Karpas-422 (cell line): Measurements from ENCODE around the gene PI4KA. TPM values are rescaled to one million over a fixed set of nuclear protein-coding genes. Genes with fewer than 3 reads are reported as not detected.
"Not testable (repeated sequence)": the region's sequence is repeated elsewhere in the genome, so short reads cannot be mapped to it uniquely, and the experiment has no call there.

ENCODE experiments used
- DNase-seq: peaks from one replicate; pipeline ENCODE4 v3.0.0-alpha.2; 2015
- H2AFZ ChIP-seq: fragments of 200-600 bp; sonication (generic); 2 replicates; pipeline ENCODE4 v1.6.1; 2014; ENCODE audit warnings: antibody characterized with exemption, low read length, mixed read lengths
- H3K27ac ChIP-seq: fragments of 200-600 bp; sonication (generic); 2 replicates; pipeline ENCODE4 v1.5.1; 2014; ENCODE audit warnings: mild to moderate bottlenecking, low read length, moderate library complexity
- H3K27me3 ChIP-seq: fragments of 200-600 bp; sonication (generic); 2 replicates; pipeline ENCODE4 v1.6.1; 2014; ENCODE audit warnings: low read length, mixed read lengths
- H3K36me3 ChIP-seq: fragments of 200-600 bp; sonication (generic); 2 replicates; pipeline ENCODE4 v1.6.1; 2014; ENCODE audit warnings: low read length, mixed read lengths; ENCODE audit not compliant: insufficient read depth
- H3K4me1 ChIP-seq: fragments of 200-600 bp; sonication (generic); 2 replicates; pipeline ENCODE4 v1.6.1; 2014; ENCODE audit warnings: mild to moderate bottlenecking, low read length, mixed read lengths
- H3K4me2 ChIP-seq: fragments of 200-600 bp; sonication (generic); 2 replicates; pipeline ENCODE4 v1.6.1; 2014; ENCODE audit warnings: low read length, low read depth, mild to moderate bottlenecking; ENCODE audit not compliant: poor library complexity, severe bottlenecking
- H3K4me3 ChIP-seq: fragments of 200-600 bp; sonication (generic); 2 replicates; pipeline ENCODE4 v1.5.1; 2014; ENCODE audit warnings: mild to moderate bottlenecking, antibody characterized with exemption, low read length, mixed read lengths
- H3K79me2 ChIP-seq: fragments of 200-600 bp; sonication (generic); 2 replicates; pipeline ENCODE4 v1.6.1; 2014; ENCODE audit warnings: mild to moderate bottlenecking, low read length, mixed read lengths
- H3K9ac ChIP-seq: fragments of 200-600 bp; sonication (generic); 2 replicates; pipeline ENCODE4 v1.6.0; 2014; ENCODE audit warnings: low read length
- H3K9me2 ChIP-seq: fragments of 200-600 bp; sonication (generic), shearing (Covaris generic); replicated peaks from 2 replicates; pipeline ENCODE4 v1.6.0; 2014; ENCODE audit warnings: mild to moderate bottlenecking, low read length, moderate library complexity; ENCODE audit not compliant: insufficient read depth
- H3K9me3 ChIP-seq: fragments of 300-700, 200-600 bp; sonication (generic); 2 replicates; pipeline ENCODE4 v1.6.1; 2014; ENCODE audit warnings: low read length, mixed read lengths
- H4K20me1 ChIP-seq: fragments of 200-600 bp; sonication (generic); 2 replicates; pipeline ENCODE4 v1.6.1; 2014; ENCODE audit warnings: mild to moderate bottlenecking, antibody characterized with exemption, low read length, low read depth; ENCODE audit not compliant: insufficient read depth
- total RNA-seq: library from RNA; depleted of rRNA; stranded (reverse); fragments of >200 nt; shearing (Covaris generic); gene quantifications from 2 replicates; pipeline ENCODE4 v1.2.3, GENCODE V29; 2014; ENCODE audit warnings: low replicate concordance

The PI4KA gene
- total RNA-seq, 1 experiment from 2014 or later = 80.7 TPM

DNA sequence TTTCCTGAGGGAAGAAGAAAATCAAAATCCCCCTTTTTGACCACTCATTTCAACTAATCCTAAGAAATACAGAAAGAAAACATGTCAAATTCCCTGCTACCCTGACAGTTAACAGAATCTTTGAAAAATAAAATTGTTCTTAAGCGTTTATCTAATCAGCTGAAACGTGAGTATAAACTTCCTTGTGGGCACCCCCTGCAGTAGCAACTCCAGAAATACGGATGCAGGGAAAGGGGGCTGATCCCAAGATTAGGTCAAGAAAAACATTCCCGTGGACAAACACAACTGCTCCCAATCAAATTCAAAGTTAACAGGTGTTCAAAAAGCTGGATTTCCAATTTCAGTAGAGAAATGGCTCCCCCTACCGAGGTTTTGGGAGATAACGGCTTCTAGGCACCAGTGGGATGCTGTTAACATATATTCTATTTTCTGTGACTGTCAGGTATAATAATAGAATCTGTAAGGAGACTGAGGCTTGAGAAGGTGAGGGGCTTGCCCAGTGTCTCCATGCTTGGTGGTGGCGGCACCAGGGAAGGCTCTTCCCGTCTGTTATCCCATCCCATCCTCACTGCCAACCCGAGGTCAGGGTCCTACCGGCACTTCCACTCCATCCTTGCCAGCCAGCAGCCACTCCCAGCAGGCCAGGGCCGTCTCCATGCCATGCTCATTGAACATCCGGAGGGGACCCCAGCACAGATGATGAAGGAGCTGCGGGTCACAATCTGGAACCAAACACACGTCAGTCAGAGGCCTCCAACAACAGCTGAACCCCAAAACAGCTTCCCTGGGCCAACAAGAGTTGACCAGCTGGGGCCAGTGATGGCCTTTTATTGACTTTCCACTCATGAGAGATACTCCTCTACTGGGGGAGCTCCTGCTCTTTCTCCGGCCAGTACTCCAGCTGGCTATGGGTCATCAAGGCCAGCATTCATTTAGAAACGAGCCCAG, 116.7 kb downstream of the PI4KA start:
- H3K4me2 ChIP-seq = no peak overlapping the region
- peak; percentile 79 for DNase-seq
- peaks cover 20% of the 10 kb centered on the region for H3K36me3 ChIP-seq
- no peak overlapping the region for H2AFZ ChIP-seq
- no peak overlapping the region for H3K4me3 ChIP-seq
- H3K27me3 ChIP-seq = no peaks in the 10 kb centered on the region
- H3K4me1 ChIP-seq = no peaks in the 10 kb centered on the region
- no peaks in the 10 kb centered on the region for H3K79me2 ChIP-seq
- no peak overlapping the region for H3K27ac ChIP-seq
- no peaks in the 10 kb centered on the region for H3K9me3 ChIP-seq
- no peak overlapping the region for H3K9ac ChIP-seq
- H3K9me2 ChIP-seq = no peaks in the 10 kb centered on the region
- no peaks in the 10 kb centered on the region for H4K20me1 ChIP-seq

DNA sequence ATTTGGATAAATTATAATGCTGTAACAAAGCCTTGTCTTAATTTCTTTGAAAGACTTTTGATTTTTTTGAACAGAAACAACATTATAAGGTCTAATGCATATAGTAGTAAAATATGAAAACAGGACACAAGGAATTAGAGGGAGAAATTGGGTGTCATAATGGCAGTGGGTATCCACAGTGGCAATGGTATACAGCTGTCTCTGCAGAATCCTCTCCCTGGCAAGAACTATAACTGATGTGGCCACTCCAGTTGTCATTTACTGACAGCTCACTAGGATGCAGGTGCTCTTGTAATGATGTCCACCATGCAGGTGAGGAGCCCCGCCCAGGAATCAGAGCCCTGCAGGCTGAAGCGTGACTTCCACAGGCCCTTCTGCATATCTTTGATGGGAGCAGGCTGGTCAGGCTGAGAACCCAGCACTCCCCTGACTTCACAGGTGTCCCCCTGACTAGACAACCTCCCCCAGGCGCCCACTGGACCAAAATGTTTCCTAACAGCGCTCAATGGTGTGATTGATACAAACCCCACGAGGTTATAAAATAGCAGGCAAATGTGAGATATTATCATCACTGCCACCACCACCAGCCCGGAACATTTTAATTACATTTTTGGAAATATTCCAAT, 117.5 kb downstream of the PI4KA start:
- H3K4me2 ChIP-seq = no peak overlapping the region
- no peaks in the 10 kb centered on the region for H3K27me3 ChIP-seq
- no peak overlapping the region for H2AFZ ChIP-seq
- H3K36me3 ChIP-seq = peaks cover 20% of the 10 kb centered on the region
- H4K20me1 ChIP-seq = no peaks in the 10 kb centered on the region
- no peak overlapping the region for H3K4me3 ChIP-seq
- no peak overlapping the region for H3K27ac ChIP-seq
- H3K9ac ChIP-seq = no peak overlapping the region
- no peak for DNase-seq
- no peaks in the 10 kb centered on the region for H3K4me1 ChIP-seq
- H3K9me2 ChIP-seq = no peaks in the 10 kb centered on the region
- no peaks in the 10 kb centered on the region for H3K9me3 ChIP-seq
- no peaks in the 10 kb centered on the region for H3K79me2 ChIP-seq

DNA sequence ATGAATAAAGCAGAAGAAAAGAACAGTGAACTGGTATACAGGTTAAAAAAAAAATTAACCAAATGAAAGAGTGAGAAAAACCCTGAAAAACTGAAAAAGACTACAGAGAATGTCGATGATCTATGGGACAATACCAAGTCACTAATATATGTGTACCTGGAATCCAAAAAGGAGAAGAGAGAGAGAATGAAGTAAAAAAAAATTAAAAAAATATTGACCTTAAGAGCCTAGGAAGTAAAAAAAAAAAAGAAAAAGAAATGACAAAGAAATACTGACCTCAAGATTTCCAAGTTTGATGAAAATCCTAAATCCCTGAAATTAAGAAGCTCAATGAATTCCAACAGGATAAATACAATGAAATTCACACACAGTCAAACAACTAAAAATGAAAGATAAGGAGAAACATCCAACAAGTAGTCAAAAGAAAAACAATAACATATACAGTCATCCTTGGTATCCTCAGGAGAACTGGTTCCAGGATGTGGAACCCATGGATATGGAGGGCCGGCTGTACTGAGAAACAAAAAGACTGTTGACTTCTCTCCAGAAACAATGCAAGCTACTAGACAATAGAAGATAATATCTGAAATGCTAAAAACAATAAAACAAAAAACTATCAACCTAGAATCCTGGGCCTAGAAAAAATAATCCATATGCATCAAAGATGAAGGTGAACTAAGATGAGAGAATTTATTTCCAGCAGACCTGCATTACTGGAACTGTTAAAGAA, 118.2 kb downstream of the PI4KA start:
- no peaks in the 10 kb centered on the region for H3K9me3 ChIP-seq
- no peaks in the 10 kb centered on the region for H3K9me2 ChIP-seq

DNA sequence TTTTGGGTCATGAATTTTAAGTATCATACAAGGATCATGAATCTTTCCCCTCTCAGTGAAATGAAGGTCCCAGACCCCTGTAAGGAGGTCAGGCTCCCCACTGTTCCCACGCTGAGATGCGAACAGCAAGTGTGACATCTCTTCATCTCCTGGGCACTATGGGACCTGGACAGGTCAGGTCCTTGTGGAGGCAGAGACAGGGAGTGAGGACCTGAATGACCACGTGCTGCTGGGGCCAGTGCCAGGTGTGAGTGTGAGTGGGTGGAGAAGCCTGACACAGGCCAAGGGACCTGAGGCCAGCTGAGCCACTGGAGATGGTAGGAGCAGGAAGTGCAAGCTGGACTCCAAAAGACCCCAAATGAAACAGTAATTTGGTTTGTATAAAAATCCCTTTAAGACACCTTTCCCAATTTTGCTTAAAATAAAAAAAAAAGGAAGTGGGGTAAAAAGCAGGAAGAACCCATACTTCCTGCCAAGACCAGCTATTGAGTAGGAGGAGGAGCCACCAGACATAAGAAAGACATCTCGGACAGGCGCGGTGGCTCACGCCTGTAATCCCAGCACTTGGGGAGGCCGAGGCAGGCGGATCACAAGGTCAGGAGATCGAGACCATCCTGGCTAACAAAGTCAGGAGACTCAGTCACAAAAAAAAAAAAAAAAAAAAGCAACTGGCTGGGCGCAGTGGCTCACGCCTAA, 120.1 kb downstream of the PI4KA start:
- H3K9ac ChIP-seq = no peak overlapping the region
- no peaks in the 10 kb centered on the region for H3K4me1 ChIP-seq
- no peak overlapping the region for H3K27ac ChIP-seq
- no peaks in the 10 kb centered on the region for H3K9me3 ChIP-seq
- H3K4me2 ChIP-seq = no peak overlapping the region
- no peak overlapping the region for H2AFZ ChIP-seq
- peaks cover 18% of the 10 kb centered on the region for H3K36me3 ChIP-seq
- DNase-seq = no peak
- no peaks in the 10 kb centered on the region for H3K9me2 ChIP-seq
- no peak overlapping the region for H3K4me3 ChIP-seq
- no peaks in the 10 kb centered on the region for H3K27me3 ChIP-seq
- no peaks in the 10 kb centered on the region for H3K79me2 ChIP-seq
- no peaks in the 10 kb centered on the region for H4K20me1 ChIP-seq

More for the DNA sequence above, 118.2 kb downstream of the PI4KA start:
- H3K9ac ChIP-seq = no peak overlapping the region
- H3K4me3 ChIP-seq = no peak overlapping the region
- no peak for DNase-seq
- no peaks in the 10 kb centered on the region for H3K79me2 ChIP-seq
- H3K27me3 ChIP-seq = no peaks in the 10 kb centered on the region
- H3K4me1 ChIP-seq = no peaks in the 10 kb centered on the region
- H2AFZ ChIP-seq = no peak overlapping the region
- peaks cover 20% of the 10 kb centered on the region for H3K36me3 ChIP-seq
- H3K4me2 ChIP-seq = no peak overlapping the region
- no peaks in the 10 kb centered on the region for H4K20me1 ChIP-seq
- H3K27ac ChIP-seq = no peak overlapping the region

DNA sequence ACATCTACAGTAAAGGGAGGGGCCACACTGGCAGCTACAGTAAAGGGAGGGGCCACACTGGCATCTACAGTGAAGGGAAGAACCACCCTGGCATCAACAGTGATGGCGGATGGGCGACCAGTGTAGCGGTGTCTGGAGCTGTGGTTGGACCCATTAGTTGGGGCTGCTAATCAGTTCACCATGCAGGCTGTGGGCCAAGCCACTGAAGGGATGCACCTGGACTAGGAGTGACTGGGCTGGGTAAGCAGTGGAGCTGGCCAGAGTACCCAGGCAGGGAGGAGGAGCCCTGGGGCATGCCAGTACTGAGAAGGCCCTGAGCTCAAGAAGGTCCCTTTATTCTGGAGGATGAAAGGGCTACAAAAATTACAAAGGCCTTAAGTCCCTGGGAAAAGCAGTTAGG, 121.7 kb downstream of the PI4KA start:
- not testable (repeated sequence) for H3K27me3 ChIP-seq, H3K4me3 ChIP-seq, DNase-seq, H3K9me3 ChIP-seq, H3K4me2 ChIP-seq, H3K9me2 ChIP-seq, H3K79me2 ChIP-seq, H3K27ac ChIP-seq, H3K4me1 ChIP-seq, H2AFZ ChIP-seq, H3K9ac ChIP-seq, H4K20me1 ChIP-seq
- H3K36me3 ChIP-seq = peaks cover 15% of the 10 kb centered on the region

DNA sequence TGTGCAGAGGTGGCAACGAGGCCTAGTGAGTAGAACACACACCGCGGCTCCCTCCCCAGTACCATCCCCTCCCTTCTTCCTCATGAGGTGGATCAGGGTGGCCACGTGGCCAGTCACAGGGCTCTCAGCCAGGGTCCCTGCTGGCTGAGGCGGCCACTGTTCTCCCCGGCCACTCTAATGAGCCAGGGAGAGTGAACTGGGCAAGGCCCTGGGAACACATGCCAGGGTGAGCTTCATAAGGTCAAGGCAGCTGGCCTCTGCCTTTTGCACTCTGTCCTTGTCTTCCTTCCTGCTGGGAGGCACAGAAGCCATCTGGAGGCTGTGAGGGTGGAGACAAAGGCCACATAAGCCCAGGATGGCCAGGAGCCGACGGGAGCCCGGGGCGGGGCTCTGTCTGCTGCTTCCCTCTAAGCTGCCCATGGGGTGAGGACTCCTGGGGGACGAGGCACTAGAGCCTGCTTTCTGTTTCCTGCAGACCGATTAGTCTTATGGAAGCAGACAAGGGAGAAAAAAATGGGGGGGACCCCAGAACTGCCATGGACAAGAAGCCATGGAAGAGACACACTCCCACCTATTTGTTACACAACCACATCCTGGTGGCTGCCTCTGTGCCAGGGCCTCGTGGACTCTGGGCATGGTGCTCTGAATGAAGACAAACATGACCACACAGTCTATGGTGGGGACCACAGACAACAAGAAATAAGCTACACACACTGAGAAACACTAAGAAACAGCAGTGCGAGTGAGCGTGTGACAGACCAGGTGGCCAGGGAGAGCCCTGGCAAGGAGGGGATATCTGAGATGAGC, 123.1 kb downstream of the PI4KA start:
- H3K27ac ChIP-seq, H3K36me3 ChIP-seq, H4K20me1 ChIP-seq, H3K9me3 ChIP-seq, H2AFZ ChIP-seq, H3K9me2 ChIP-seq, H3K27me3 ChIP-seq, H3K4me3 ChIP-seq, H3K79me2 ChIP-seq, DNase-seq, H3K4me2 ChIP-seq, H3K4me1 ChIP-seq, H3K9ac ChIP-seq: not testable (repeated sequence)

DNA sequence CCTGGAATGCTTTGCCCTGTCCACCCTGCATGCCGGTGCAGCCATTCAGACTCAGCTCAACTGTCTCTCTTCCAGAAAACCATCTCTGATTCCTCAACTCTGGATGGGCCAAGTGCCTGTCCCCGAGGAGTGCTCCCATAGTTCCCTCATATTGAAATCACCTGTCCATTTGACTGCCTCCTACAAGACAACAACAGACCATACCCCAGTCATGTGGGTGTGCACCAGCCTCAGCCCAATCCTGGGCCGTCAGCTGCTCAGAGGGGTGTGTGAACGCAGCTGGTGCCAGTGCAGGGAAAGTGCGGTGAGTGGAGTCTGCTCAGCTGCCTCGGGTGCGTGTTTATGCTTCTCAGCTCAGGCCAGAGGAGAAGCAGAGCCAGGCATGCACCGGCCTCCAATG, 126.2 kb downstream of the PI4KA start:
- not testable (repeated sequence) for H3K4me3 ChIP-seq, H3K79me2 ChIP-seq, H3K9ac ChIP-seq, H2AFZ ChIP-seq, H4K20me1 ChIP-seq, H3K9me3 ChIP-seq, H3K27me3 ChIP-seq, DNase-seq, H3K4me1 ChIP-seq, H3K9me2 ChIP-seq, H3K4me2 ChIP-seq, H3K27ac ChIP-seq, H3K36me3 ChIP-seq
